Measurements from ENCODE around the gene SEMA4D.
A peak's percentile ranks its signal among the peaks of the same experiment; 100 is the strongest.

Gene SEMA4D

DNA sequence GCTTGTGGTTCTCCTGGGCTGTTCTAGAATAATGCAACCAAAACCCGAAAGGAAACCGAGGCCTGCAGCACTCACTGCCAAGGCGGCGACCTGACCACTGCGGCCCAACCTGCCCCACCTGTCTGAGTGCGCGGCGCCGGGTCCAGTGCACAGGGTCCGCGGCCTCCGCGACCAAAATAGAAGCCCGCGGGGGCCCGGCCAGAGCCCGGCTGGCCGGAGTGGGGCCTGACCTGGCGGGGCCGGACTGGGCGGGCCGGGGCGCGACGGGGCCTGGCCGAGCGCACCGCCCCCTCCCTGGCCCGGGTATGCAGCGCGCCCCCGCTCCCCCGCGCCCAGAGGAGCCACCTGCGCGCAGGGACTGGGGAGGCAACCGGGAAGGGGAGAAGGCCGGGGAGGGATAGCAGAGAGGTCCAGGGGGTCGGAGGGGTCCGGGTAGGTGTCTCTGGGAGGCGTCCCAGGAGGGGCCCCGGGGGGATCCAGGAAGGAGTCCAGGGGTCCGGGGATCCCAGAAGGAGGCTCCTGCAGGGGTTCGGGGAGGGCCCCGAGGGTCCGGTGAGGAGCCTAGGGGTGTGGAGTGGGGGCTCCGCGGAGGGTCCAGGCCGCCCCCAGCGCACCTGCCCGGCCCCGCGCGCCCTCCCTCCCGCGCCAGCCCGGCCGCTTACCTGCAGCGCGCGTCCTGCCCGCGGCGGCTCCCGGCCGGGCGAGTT, 503 bp downstream of the SEMA4D start:
- TF ChIP-seq, protein P1, sequence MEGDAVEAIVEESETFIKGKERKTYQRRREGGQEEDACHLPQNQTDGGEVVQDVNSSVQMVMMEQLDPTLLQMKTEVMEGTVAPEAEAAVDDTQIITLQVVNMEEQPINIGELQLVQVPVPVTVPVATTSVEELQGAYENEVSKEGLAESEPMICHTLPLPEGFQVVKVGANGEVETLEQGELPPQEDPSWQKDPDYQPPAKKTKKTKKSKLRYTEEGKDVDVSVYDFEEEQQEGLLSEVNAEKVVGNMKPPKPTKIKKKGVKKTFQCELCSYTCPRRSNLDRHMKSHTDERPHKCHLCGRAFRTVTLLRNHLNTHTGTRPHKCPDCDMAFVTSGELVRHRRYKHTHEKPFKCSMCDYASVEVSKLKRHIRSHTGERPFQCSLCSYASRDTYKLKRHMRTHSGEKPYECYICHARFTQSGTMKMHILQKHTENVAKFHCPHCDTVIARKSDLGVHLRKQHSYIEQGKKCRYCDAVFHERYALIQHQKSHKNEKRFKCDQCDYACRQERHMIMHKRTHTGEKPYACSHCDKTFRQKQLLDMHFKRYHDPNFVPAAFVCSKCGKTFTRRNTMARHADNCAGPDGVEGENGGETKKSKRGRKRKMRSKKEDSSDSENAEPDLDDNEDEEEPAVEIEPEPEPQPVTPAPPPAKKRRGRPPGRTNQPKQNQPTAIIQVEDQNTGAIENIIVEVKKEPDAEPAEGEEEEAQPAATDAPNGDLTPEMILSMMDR (IDR thresholded peaks at IDR 0.05; ENCODE audit: low read length, missing control alignments): no peak
- no peak for DNase-seq (ENCODE audit: low read depth)
- H3K4me3 ChIP-seq (replicated peaks; ENCODE audit: low read depth, low read length): peak overlapping the region; percentile 21

DNA sequence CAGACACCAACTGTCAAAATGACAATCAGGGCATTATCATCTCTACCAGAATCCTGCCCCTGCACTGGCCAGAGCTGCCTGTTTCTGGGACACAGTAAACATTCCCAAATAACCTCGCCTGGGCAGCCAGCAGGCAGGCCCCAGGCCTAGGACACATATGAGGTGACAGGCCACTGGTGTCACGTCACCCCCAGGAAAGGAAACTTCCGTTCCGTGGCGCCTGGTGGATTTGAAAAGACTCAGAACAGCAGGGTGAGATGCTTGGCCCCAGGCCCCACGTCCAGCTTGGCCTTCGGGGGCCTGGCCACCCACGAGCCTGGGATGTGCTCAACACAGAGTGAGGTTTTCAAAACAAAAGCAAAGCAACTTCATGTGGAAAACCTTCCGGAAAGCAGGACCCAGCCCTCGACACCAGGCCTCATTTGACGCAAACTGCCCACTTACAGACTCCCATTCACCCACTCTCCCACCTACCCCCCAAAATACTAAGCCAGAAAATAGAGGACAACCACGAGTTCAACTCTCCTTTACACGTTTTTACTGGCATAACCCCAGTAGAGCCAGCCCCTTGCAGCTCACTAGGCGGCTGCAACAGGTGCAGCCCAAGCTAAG, 1.2 kb downstream of the SEMA4D start:
- no peak for DNase-seq (ENCODE audit: low read depth)
- TF ChIP-seq, protein P1 (IDR thresholded peaks at IDR 0.05; ENCODE audit: low read length, missing control alignments): no peak
- H3K4me3 ChIP-seq (replicated peaks; ENCODE audit: low read depth, low read length): no peak overlapping the region

DNA sequence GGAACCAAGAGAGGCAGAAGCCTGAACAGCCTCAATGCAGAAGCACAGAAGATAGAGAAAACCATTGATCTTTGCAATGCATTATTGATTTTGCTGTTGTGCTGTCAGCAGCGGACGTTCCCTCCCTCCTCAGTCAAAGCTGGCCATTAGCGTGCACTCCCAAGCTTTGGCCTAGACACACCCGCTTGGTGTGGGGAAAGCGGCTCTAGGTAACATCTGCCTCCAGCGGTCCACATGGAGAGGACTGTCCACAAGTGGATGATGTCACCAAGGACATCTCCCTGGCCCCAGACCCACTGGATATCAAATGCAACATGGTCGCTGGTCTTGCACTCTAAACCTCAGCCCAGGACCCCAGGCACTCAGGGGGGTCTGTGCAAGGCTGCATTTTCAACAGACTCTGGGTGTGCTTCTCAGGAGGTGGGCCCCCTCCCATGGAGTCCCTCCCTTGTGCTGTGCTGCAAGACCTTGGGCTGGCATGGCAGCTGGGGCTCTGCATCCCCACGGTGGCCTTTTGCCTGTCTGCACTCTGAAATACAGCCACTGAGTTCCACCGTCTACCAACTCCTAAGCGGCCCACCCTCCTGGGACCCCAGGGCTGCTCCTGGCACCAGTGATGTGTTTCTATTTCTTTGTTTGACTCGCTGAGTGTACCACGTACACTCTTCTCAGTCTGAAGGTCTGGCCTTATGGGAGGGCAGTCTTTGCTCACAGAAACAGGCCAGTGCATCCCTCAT, 1.9 kb downstream of the SEMA4D start:
- no peak overlapping the region for H3K4me3 ChIP-seq (replicated peaks; ENCODE audit: low read depth, low read length)
- DNase-seq (ENCODE audit: low read depth): no peak
- TF ChIP-seq, protein P1 (IDR thresholded peaks at IDR 0.05; ENCODE audit: low read length, missing control alignments): no peak

DNA sequence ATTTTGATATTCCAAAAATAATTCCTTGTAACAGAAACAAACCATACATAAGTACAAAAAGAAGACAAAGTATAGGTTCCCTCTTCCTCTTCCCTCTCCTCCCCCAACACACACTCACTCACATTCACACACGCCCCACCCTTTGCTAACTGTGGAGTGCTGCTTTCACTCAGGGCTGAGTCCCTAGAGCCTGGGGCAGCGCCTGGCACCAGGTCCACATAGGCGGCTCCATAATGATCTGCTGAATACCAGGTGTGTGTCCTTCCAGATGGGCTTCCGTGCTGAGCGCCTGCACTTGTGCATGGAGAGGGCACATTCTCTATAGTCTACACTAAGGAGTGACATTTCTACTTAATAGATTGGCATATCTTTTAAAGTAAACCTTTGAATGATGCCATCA, 3.7 kb downstream of the SEMA4D start:
- H3K4me3 ChIP-seq (replicated peaks; ENCODE audit: low read depth, low read length): no peak overlapping the region
- no peak for DNase-seq (ENCODE audit: low read depth)
- TF ChIP-seq, protein P1 (IDR thresholded peaks at IDR 0.05; ENCODE audit: low read length, missing control alignments): no peak

DNA sequence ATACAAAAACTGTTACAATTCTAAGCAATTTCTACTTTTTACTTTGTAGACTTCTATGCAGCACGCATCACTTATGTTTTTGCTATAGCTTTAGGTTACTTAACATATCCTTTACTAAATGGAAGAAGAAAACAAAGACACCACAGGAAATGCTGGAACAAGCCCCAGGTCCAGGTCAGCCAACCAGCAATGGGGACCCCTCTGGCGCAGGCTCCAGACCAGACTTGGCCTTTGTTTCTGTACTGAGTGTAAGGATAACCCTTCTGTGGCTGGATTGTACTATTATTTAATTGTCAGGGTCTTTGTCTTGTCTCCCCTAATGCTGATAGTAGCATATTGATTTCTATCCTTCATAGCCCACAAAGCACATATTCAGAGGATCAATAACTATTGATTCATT, 4.2 kb downstream of the SEMA4D start:
- no peak for DNase-seq (ENCODE audit: low read depth)
- TF ChIP-seq, protein P1 (IDR thresholded peaks at IDR 0.05; ENCODE audit: low read length, missing control alignments): no peak
- no peak overlapping the region for H3K4me3 ChIP-seq (replicated peaks; ENCODE audit: low read depth, low read length)

DNA sequence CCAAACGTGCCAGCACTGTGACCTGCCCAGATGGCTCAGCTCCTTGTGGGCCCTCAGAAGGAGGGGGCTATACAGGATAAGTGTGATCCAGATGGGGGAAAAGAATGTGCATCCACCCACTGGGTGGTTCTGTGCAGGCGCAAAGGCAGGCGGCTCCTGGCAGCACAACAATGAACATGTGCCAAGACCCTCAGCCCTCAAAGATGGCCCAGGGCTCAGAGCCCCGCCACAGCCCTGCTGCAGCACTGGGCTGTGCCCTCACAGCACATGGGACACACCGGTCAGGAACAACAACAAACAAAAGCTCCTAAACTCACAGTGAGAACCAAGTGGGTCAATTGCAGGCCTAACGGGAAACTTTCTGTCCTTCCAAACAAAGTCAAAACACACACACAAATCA, 4.7 kb downstream of the SEMA4D start:
- no peak for DNase-seq (ENCODE audit: low read depth)
- no peak overlapping the region for H3K4me3 ChIP-seq (replicated peaks; ENCODE audit: low read depth, low read length)
- TF ChIP-seq, protein P1 (IDR thresholded peaks at IDR 0.05; ENCODE audit: low read length, missing control alignments): no peak

Measured in fibroblast of pulmonary artery (primary cell).